Measurements from ENCODE around the gene C19orf53.

GRCh38 chr19:13732337-13732736 is 41.9 kb upstream of the C19orf53 start:
- TF ChIP-seq, protein P1, sequence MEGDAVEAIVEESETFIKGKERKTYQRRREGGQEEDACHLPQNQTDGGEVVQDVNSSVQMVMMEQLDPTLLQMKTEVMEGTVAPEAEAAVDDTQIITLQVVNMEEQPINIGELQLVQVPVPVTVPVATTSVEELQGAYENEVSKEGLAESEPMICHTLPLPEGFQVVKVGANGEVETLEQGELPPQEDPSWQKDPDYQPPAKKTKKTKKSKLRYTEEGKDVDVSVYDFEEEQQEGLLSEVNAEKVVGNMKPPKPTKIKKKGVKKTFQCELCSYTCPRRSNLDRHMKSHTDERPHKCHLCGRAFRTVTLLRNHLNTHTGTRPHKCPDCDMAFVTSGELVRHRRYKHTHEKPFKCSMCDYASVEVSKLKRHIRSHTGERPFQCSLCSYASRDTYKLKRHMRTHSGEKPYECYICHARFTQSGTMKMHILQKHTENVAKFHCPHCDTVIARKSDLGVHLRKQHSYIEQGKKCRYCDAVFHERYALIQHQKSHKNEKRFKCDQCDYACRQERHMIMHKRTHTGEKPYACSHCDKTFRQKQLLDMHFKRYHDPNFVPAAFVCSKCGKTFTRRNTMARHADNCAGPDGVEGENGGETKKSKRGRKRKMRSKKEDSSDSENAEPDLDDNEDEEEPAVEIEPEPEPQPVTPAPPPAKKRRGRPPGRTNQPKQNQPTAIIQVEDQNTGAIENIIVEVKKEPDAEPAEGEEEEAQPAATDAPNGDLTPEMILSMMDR (conservative IDR thresholded peaks at IDR 0.05; ENCODE audit: low read length) = no peak
- no peak for TF ChIP-seq EZH2phosphoT487 (IDR thresholded peaks at IDR 0.05; ENCODE audit: borderline replicate concordance, low read depth, low read length)
